ENCODE measurements around the gene GRB10. TPM values are rescaled to one million over a fixed set of nuclear protein-coding genes. Genes with fewer than 3 reads are reported as not detected.

Gene GRB10
- polyA plus RNA-seq, 2 of the 4 experiments (the other 2 are of a cell fraction), result 23.2 to 37.0 TPM

DNA sequence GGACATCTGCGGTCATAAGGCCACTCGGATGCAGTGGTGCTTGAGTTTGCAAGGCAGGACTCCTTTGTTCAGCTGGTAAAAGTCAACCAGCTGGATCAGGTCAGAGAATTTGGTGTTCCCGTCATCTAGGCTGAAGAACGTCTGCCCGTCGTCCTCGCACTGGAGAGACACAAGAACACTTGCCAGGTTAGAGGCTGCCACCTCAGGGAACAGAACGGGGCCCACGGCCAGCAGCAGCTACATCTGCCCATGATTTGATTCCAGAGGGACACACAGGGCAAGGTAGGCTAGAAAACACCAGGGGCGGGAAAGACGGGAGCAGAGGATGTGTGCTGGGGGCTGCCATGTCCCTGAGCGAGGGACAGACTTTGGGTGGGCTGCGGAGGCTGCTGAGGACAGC lies 189.8 kb downstream of the GRB10 start:
- TF ChIP-seq HEYL (CRISPR knock-in tag; IDR thresholded peaks at IDR 0.05) (no peak), CBX2 (IDR thresholded peaks at IDR 0.05; ENCODE audit: borderline replicate concordance, low read depth) (no peak)
- TF ChIP-seq, protein P1, sequence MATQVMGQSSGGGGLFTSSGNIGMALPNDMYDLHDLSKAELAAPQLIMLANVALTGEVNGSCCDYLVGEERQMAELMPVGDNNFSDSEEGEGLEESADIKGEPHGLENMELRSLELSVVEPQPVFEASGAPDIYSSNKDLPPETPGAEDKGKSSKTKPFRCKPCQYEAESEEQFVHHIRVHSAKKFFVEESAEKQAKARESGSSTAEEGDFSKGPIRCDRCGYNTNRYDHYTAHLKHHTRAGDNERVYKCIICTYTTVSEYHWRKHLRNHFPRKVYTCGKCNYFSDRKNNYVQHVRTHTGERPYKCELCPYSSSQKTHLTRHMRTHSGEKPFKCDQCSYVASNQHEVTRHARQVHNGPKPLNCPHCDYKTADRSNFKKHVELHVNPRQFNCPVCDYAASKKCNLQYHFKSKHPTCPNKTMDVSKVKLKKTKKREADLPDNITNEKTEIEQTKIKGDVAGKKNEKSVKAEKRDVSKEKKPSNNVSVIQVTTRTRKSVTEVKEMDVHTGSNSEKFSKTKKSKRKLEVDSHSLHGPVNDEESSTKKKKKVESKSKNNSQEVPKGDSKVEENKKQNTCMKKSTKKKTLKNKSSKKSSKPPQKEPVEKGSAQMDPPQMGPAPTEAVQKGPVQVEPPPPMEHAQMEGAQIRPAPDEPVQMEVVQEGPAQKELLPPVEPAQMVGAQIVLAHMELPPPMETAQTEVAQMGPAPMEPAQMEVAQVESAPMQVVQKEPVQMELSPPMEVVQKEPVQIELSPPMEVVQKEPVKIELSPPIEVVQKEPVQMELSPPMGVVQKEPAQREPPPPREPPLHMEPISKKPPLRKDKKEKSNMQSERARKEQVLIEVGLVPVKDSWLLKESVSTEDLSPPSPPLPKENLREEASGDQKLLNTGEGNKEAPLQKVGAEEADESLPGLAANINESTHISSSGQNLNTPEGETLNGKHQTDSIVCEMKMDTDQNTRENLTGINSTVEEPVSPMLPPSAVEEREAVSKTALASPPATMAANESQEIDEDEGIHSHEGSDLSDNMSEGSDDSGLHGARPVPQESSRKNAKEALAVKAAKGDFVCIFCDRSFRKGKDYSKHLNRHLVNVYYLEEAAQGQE (IDR thresholded peaks at IDR 0.05), result no peak
- Histone ChIP-seq H3K27ac (no peak overlapping the region), H3K4me2 (no peak overlapping the region), H3K9me3 (no peaks in the 10 kb centered on the region), H3K4me3 (no peak overlapping the region), H3K4me1 (no peaks in the 10 kb centered on the region)
- POLR2A ChIA-PET, result no interaction called here
- 92% methylated on average over 13 of the region's 13 CpGs for WGBS (ENCODE audit: missing lambda C conversion rate)
- no peak for FAIRE-seq
- CTCF ChIA-PET, result interaction anchor here (1.3 kb wide), 1 partner anchor 548 kb away, joined by 3 read pairs; no protein-coding TSS in a partner anchor
- ATAC-seq, result no peak
- DNase-seq (ENCODE audit: low read depth in 1 of 2, low spot score in 1 of 2), result no peak

DNA sequence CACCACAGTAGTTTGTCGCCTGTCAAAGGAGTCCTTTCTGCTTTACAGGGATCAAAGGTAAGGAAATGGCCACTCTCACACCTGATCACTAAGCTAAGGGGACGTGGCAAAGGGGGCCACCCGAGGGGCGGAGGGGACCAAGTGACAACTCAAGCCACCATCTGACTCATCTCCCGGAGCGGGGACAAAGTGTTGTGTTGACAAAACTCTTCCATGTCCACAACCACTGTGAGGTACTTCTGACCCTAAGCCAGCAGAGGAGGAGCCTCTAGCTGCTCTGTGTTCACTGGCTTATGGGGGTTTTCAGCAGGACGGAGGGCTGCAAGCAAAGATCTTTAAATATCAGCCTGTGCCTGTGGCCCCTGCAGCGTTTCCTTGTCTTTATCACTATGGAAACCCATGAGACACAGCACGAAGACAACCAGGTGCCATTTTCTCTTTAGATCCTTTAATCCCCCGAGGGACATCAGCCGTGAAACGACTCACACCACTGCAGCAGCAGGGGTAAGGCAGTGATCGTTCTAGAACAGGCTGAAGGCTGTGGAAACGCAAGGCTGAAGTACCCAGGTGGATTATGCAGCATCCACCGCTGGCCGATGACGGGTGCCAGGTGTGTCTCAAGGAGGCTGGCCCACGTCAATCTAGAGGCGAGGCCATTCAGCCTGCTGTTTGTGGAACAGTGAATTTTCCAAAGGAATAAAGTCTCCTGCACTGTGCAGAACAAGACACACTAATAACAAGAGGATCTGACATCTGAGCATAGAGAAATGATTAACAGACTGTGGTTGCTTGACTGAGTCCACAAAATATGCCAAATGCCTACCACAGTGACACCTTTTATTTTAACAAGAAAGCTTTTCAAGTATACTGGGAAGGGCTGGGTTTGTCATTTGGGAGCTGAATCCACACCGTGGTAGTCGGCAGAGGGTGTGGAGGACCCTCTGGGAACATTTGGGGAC lies 190.9 kb downstream of the GRB10 start:
- no peaks in the 10 kb centered on the region for H3K4me1 ChIP-seq
- no peaks in the 10 kb centered on the region for H3K9me3 ChIP-seq
- TF ChIP-seq HEYL (CRISPR knock-in tag; IDR thresholded peaks at IDR 0.05), result no peak
- no peak for TF ChIP-seq FOXS1 (CRISPR knock-in tag; IDR thresholded peaks at IDR 0.05)
- TF ChIP-seq, protein P2, sequence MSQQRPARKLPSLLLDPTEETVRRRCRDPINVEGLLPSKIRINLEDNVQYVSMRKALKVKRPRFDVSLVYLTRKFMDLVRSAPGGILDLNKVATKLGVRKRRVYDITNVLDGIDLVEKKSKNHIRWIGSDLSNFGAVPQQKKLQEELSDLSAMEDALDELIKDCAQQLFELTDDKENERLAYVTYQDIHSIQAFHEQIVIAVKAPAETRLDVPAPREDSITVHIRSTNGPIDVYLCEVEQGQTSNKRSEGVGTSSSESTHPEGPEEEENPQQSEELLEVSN (IDR thresholded peaks at IDR 0.05; ENCODE audit: borderline replicate concordance, low read depth), result no peak
- TF ChIP-seq FOSB (CRISPR knock-in tag; IDR thresholded peaks at IDR 0.05), result no peak
- TF ChIP-seq, protein P3, sequence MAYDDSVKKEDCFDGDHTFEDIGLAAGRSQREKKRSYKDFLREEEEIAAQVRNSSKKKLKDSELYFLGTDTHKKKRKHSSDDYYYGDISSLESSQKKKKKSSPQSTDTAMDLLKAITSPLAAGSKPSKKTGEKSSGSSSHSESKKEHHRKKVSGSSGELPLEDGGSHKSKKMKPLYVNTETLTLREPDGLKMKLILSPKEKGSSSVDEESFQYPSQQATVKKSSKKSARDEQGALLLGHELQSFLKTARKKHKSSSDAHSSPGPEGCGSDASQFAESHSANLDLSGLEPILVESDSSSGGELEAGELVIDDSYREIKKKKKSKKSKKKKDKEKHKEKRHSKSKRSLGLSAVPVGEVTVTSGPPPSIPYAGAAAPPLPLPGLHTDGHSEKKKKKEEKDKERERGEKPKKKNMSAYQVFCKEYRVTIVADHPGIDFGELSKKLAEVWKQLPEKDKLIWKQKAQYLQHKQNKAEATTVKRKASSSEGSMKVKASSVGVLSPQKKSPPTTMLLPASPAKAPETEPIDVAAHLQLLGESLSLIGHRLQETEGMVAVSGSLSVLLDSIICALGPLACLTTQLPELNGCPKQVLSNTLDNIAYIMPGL (CRISPR knock-in tag; IDR thresholded peaks at IDR 0.05; ENCODE audit: borderline replicate concordance), result no peak
- TF ChIP-seq POLR2A (IDR thresholded peaks at IDR 0.05; ENCODE audit: low read length), result no peak
- TF ChIP-seq MAZ (IDR thresholded peaks at IDR 0.05; ENCODE audit: borderline replicate concordance, low read depth, low read length), result no peak
- TF ChIP-seq CHD2 (IDR thresholded peaks at IDR 0.05; ENCODE audit: low read length, partially characterized antibody), result no peak
- TF ChIP-seq ESRRA (IDR thresholded peaks at IDR 0.05; ENCODE audit: borderline replicate concordance, low read length), result no peak
- TF ChIP-seq NPAS2 (CRISPR knock-in tag; IDR thresholded peaks at IDR 0.05; ENCODE audit: borderline replicate concordance), result no peak
- TF ChIP-seq, protein P4, sequence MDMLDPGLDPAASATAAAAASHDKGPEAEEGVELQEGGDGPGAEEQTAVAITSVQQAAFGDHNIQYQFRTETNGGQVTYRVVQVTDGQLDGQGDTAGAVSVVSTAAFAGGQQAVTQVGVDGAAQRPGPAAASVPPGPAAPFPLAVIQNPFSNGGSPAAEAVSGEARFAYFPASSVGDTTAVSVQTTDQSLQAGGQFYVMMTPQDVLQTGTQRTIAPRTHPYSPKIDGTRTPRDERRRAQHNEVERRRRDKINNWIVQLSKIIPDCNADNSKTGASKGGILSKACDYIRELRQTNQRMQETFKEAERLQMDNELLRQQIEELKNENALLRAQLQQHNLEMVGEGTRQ (IDR thresholded peaks at IDR 0.05), result no peak
- TF ChIP-seq, protein P5, sequence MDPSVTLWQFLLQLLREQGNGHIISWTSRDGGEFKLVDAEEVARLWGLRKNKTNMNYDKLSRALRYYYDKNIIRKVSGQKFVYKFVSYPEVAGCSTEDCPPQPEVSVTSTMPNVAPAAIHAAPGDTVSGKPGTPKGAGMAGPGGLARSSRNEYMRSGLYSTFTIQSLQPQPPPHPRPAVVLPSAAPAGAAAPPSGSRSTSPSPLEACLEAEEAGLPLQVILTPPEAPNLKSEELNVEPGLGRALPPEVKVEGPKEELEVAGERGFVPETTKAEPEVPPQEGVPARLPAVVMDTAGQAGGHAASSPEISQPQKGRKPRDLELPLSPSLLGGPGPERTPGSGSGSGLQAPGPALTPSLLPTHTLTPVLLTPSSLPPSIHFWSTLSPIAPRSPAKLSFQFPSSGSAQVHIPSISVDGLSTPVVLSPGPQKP (IDR thresholded peaks at IDR 0.05; ENCODE audit: low read depth, low read length), result no peak
- TF ChIP-seq, protein P6, sequence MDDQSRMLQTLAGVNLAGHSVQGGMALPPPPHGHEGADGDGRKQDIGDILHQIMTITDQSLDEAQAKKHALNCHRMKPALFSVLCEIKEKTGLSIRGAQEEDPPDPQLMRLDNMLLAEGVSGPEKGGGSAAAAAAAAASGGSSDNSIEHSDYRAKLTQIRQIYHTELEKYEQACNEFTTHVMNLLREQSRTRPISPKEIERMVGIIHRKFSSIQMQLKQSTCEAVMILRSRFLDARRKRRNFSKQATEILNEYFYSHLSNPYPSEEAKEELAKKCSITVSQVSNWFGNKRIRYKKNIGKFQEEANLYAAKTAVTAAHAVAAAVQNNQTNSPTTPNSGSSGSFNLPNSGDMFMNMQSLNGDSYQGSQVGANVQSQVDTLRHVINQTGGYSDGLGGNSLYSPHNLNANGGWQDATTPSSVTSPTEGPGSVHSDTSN (IDR thresholded peaks at IDR 0.05), result no peak
- no peak for TF ChIP-seq TP53 (CRISPR knock-in tag; IDR thresholded peaks at IDR 0.05)
- TF ChIP-seq, protein P7, sequence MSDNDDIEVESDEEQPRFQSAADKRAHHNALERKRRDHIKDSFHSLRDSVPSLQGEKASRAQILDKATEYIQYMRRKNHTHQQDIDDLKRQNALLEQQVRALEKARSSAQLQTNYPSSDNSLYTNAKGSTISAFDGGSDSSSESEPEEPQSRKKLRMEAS (IDR thresholded peaks at IDR 0.05), result no peak
- TF ChIP-seq, protein P8, sequence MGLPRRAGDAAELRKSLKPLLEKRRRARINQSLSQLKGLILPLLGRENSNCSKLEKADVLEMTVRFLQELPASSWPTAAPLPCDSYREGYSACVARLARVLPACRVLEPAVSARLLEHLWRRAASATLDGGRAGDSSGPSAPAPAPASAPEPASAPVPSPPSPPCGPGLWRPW (IDR thresholded peaks at IDR 0.05), result no peak
- no peak for TF ChIP-seq JUNB (IDR thresholded peaks at IDR 0.05)
- no peak for TF ChIP-seq GATA3 (IDR thresholded peaks at IDR 0.05; ENCODE audit: borderline replicate concordance)
- no peak for TF ChIP-seq FOSL2 (IDR thresholded peaks at IDR 0.05)
- no peak for TF ChIP-seq FOSL2 (CRISPR knock-in tag; IDR thresholded peaks at IDR 0.05)
- no peak overlapping the region for H3K4me3 ChIP-seq
- 83% methylated on average over 21 of the region's 21 CpGs for WGBS (ENCODE audit: missing lambda C conversion rate)
- DNase-seq (ENCODE audit: low read depth in 1 of 2, low spot score in 1 of 2) (no peak), ATAC-seq (no peak), FAIRE-seq (no peak)
- H3K27ac ChIP-seq, result no peak overlapping the region
- CTCF ChIA-PET, result interaction anchor here (0.8 to 1.2 kb wide), 2 partner anchors 124 to 550 kb away, joined by 3 read pairs; no protein-coding TSS in a partner anchor
- POLR2A ChIA-PET, result no interaction called here
- H3K4me2 ChIP-seq, result no peak overlapping the region

Data from A549 (cell line).